Panc1 (cell line): Measurements from ENCODE around the gene PFKFB4. TPM values are rescaled to one million over a fixed set of nuclear protein-coding genes. Genes with fewer than 3 reads are reported as not detected.

ENCODE experiments used
- ATAC-seq: fragments of 200-7000 bp; cut with Tn5 transposase; 2 replicates; pipeline ENCODE4 v1.9.1; 2020; ENCODE audit warnings: mild to moderate bottlenecking, moderate library complexity
- BruUV-seq: library from RNA; stranded (reverse); fragments of 400-500 nt; replicated peaks from 2 replicates; lab custom pipeline; 2021; lab: Mats Ljungman, UMichigan
- CTCF ChIA-PET: fragments of 300-600 bp; sonication (Branson Sonifier 250); formaldehyde crosslinking; loops from one replicate; lab custom pipeline; 2022; ENCODE audit warnings: antibody characterized with exemption; lab: Charles Lee
- POLR2A ChIA-PET: fragments of 300-600 bp; sonication (Branson Sonifier 250); formaldehyde crosslinking; loops from one replicate; lab custom pipeline; 2022; ENCODE audit warnings: antibody characterized with exemption; lab: Charles Lee
- DNase-seq: peaks from one replicate; pipeline ENCODE4 v3.0.0-alpha.2; 2010; ENCODE audit warnings: low read depth, low spot score
- H3K27ac ChIP-seq: 2 replicates; pipeline ENCODE4 v1.5.1; 2011; ENCODE audit warnings: mild to moderate bottlenecking, low read length, inconsistent platforms
- H3K27me3 ChIP-seq: fragments of 200-500 bp; sonication (Bioruptor generic); 2 replicates; pipeline ENCODE4 v1.6.0; 2014; ENCODE audit warnings: low read length, inconsistent platforms; ENCODE audit not compliant: control insufficient read depth, insufficient read depth
- H3K36me3 ChIP-seq: fragments of 200-500 bp; sonication (Bioruptor generic); 2 replicates; pipeline ENCODE4 v1.5.1; 2014; ENCODE audit warnings: inconsistent platforms, mild to moderate bottlenecking, low read length, moderate library complexity; ENCODE audit not compliant: control insufficient read depth, insufficient read depth
- H3K4me1 ChIP-seq: 2 replicates; pipeline ENCODE4 v1.5.1; 2011; ENCODE audit warnings: inconsistent platforms, mild to moderate bottlenecking, low read length, moderate library complexity; ENCODE audit not compliant: control insufficient read depth, insufficient read depth
- H3K4me3 ChIP-seq, 2 experiments: 2 replicates each; pipeline ENCODE4 v1.5.1; 2011 to 2012; ENCODE audit warnings: low read depth in 2 of 2, low read length in 2 of 2, mild to moderate bottlenecking in 2 of 2, inconsistent platforms in 1 of 2, moderate library complexity in 1 of 2
- H3K9me3 ChIP-seq: fragments of 200-500 bp; sonication (Bioruptor generic); 2 replicates; pipeline ENCODE4 v1.5.1; 2014; ENCODE audit warnings: low read depth, mild to moderate bottlenecking, inconsistent platforms, low read length, moderate library complexity; ENCODE audit not compliant: control insufficient read depth, insufficient read depth
- POLR2AphosphoS5 ChIP-seq: IDR thresholded peaks from 2 replicates; pipeline ENCODE4 v1.6.1; 2012; ENCODE audit warnings: mild to moderate bottlenecking, low read depth, low read length, moderate library complexity
- SIN3A ChIP-seq: IDR thresholded peaks from 2 replicates; pipeline ENCODE4 v1.6.1; 2012; ENCODE audit warnings: low read depth, mild to moderate bottlenecking, low read length, moderate library complexity, borderline replicate concordance; ENCODE audit not compliant: insufficient read depth
- TCF7L2 ChIP-seq: IDR thresholded peaks from 2 replicates; pipeline ENCODE4 v1.6.1; 2011; ENCODE audit warnings: mild to moderate bottlenecking, low read depth, low read length, inconsistent platforms
- in situ Hi-C: cut with HindIII; loops from 2 replicates; pipeline ENCODE4 v1.10.0; 2016; ENCODE audit warnings: low sequenced_read_pairs, low pct_unique_long_range_greater_than_20kb
- intact Hi-C: fragments of 100-400 bp; cut with micrococcal nuclease; formaldehyde crosslinking; loops from one replicate; pipeline ENCODE4 v1.10.0; 2022; ENCODE audit not compliant: unreplicated experiment
- total RNA-seq: library from RNA; stranded (reverse); gene quantifications from one replicate; pipeline ENCODE4 v1.2.1, GENCODE V29; 2021; ENCODE audit not compliant: unreplicated experiment
- TF ChIP-seq, protein P1 (sequence below), 2 experiments: IDR thresholded peaks; 2 replicates each; pipeline ENCODE4 v1.6.1; 2011 to 2012; ENCODE audit warnings: low read depth in 2 of 2, control low read depth in 1 of 2, low read length in 1 of 2, mild to moderate bottlenecking in 1 of 2, moderate library complexity in 1 of 2; ENCODE audit not compliant: insufficient read depth in 1 of 2
- TF ChIP-seq, protein P2 (sequence below): fragments of 450-650 bp; IDR thresholded peaks from 2 replicates; pipeline ENCODE4 v1.5.1; 2017; ENCODE audit warnings: mild to moderate bottlenecking

Gene PFKFB4
- total RNA-seq, 1 experiment from 2014 or later, result 6.0 TPM

DNA sequence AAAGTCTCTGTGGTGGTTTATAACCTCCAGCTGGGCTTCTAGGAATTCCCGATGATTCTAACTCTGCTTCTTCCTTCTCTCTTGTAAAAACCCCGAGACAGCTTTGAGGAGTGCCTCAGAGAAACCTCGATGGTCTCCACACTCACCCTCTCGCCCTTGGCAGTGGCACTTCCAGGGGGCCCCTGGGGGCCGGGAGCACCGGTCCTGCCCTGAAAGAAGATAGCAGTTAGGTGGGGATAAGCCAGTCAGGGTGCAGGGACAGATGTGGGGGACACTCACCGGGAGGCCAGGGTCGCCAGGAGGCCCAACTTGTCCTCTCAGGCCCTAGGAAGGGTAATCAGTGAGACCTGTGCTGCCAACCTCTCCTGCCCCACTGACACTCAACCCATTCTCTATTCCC is 28.8 kb upstream of the PFKFB4 start:
- POLR2A ChIA-PET, result no interaction called here
- Histone ChIP-seq H3K27ac (no peak overlapping the region), H3K36me3 (no peaks in the 10 kb centered on the region), H3K9me3 (no peaks in the 10 kb centered on the region), H3K27me3 (no peaks in the 10 kb centered on the region), H3K4me3 (no peak overlapping the region), H3K4me1 (no peaks in the 10 kb centered on the region)
- intact Hi-C loops, result no loop called here
- DNase-seq, result no peak
- in situ Hi-C loops, result no loop called here
- no TSS peak for BruUV-seq
- no peak for ATAC-seq
- TF ChIP-seq POLR2AphosphoS5, result no peak
- TF ChIP-seq, protein P1, sequence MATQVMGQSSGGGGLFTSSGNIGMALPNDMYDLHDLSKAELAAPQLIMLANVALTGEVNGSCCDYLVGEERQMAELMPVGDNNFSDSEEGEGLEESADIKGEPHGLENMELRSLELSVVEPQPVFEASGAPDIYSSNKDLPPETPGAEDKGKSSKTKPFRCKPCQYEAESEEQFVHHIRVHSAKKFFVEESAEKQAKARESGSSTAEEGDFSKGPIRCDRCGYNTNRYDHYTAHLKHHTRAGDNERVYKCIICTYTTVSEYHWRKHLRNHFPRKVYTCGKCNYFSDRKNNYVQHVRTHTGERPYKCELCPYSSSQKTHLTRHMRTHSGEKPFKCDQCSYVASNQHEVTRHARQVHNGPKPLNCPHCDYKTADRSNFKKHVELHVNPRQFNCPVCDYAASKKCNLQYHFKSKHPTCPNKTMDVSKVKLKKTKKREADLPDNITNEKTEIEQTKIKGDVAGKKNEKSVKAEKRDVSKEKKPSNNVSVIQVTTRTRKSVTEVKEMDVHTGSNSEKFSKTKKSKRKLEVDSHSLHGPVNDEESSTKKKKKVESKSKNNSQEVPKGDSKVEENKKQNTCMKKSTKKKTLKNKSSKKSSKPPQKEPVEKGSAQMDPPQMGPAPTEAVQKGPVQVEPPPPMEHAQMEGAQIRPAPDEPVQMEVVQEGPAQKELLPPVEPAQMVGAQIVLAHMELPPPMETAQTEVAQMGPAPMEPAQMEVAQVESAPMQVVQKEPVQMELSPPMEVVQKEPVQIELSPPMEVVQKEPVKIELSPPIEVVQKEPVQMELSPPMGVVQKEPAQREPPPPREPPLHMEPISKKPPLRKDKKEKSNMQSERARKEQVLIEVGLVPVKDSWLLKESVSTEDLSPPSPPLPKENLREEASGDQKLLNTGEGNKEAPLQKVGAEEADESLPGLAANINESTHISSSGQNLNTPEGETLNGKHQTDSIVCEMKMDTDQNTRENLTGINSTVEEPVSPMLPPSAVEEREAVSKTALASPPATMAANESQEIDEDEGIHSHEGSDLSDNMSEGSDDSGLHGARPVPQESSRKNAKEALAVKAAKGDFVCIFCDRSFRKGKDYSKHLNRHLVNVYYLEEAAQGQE (IDR thresholded peaks at IDR 0.05; ENCODE audit: insufficient read depth in 1 of 2, low read depth in 2 of 2, low read length in 1 of 2), result no peak
- TF ChIP-seq SIN3A, result no peak
- no peak for TF ChIP-seq TCF7L2
- TF ChIP-seq, protein P2, sequence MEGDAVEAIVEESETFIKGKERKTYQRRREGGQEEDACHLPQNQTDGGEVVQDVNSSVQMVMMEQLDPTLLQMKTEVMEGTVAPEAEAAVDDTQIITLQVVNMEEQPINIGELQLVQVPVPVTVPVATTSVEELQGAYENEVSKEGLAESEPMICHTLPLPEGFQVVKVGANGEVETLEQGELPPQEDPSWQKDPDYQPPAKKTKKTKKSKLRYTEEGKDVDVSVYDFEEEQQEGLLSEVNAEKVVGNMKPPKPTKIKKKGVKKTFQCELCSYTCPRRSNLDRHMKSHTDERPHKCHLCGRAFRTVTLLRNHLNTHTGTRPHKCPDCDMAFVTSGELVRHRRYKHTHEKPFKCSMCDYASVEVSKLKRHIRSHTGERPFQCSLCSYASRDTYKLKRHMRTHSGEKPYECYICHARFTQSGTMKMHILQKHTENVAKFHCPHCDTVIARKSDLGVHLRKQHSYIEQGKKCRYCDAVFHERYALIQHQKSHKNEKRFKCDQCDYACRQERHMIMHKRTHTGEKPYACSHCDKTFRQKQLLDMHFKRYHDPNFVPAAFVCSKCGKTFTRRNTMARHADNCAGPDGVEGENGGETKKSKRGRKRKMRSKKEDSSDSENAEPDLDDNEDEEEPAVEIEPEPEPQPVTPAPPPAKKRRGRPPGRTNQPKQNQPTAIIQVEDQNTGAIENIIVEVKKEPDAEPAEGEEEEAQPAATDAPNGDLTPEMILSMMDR, result no peak
- CTCF ChIA-PET, result no interaction called here

DNA sequence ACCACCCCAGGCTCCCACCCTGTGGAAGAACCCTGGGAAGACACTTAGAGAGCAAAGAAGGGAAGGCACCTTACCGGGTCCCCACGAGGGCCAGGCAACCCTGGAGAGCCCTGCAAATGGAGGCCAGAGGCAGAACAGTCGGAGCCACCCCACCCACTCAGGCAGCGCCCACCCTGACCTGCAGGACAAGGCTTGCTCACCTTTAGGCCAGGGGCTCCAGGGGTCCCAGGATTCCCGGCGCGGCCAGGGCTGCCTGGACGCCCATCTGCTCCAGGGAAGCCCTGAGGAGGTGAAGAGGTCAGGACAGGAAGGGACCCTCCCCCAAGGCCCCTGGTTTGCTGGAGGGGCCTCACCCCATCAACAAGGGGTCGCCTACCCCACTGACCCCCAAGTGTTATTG is 28.2 kb upstream of the PFKFB4 start:
- POLR2A ChIA-PET, result no interaction called here

More for the DNA sequence above, 28.2 kb upstream of the PFKFB4 start:
- Histone ChIP-seq H3K36me3 (no peaks in the 10 kb centered on the region), H3K4me3 (no peak overlapping the region), H3K4me1 (no peaks in the 10 kb centered on the region), H3K9me3 (no peaks in the 10 kb centered on the region), H3K27ac (no peak overlapping the region), H3K27me3 (no peaks in the 10 kb centered on the region)
- ATAC-seq, result no peak
- no TSS peak for BruUV-seq
- CTCF ChIA-PET, result no interaction called here
- DNase-seq, result no peak
- in situ Hi-C loops (no loop called here), intact Hi-C loops (no loop called here)
- TF ChIP-seq, protein P2, result no peak
